Caco-2 (cell line): ENCODE results near the gene ACADVL. TPM values are rescaled to one million over a fixed set of nuclear protein-coding genes. Genes with fewer than 3 reads are reported as not detected.

ENCODE experiments used
- BruUV-seq: library from RNA; stranded (reverse); fragments of 400-500 nt; replicated peaks from 2 replicates; lab custom pipeline; 2021; lab: Mats Ljungman, UMichigan
- CTCF ChIA-PET: fragments of 300-600 bp; sonication (Branson Sonifier 250); formaldehyde crosslinking; loops from one replicate; lab custom pipeline; 2022; ENCODE audit warnings: antibody characterized with exemption; lab: Charles Lee
- POLR2A ChIA-PET: fragments of 300-600 bp; sonication (Branson Sonifier 250); formaldehyde crosslinking; loops from one replicate; lab custom pipeline; 2022; ENCODE audit warnings: antibody characterized with exemption; lab: Charles Lee
- DNase-seq, 2 experiments: peaks; one replicate each; pipeline versions ENCODE4 v3.0.0 to v3.0.0-alpha.2; 2020 to 2022
- H3K27me3 ChIP-seq: replicated peaks from 2 replicates; pipeline ENCODE4 v1.6.0; 2011; ENCODE audit warnings: low read length; ENCODE audit not compliant: control insufficient read depth, insufficient read depth
- H3K36me3 ChIP-seq: 2 replicates; pipeline ENCODE4 v1.5.1; 2011; ENCODE audit warnings: low read length; ENCODE audit not compliant: control insufficient read depth, insufficient read depth
- H3K4me1 ChIP-seq: fragments of 250-450 bp; sonication (Bioruptor Pico); 2 replicates; pipeline ENCODE4 v1.5.1; 2020; ENCODE audit warnings: mild to moderate bottlenecking
- H3K4me3 ChIP-seq: 2 replicates; pipeline ENCODE4 v1.5.1; 2011; ENCODE audit warnings: low read depth, mild to moderate bottlenecking, control low read depth, low read length
- H3K9me3 ChIP-seq: fragments of 250-450 bp; sonication (Bioruptor Pico); 2 replicates; pipeline ENCODE4 v1.5.1; 2020; ENCODE audit warnings: mild to moderate bottlenecking, moderate library complexity
- H3K27ac Mint-ChIP-seq: one replicate; pipeline ENCODE4 v1.8.0; 2022; ENCODE audit warnings: mixed read lengths; ENCODE audit not compliant: unreplicated experiment
- H3K27me3 Mint-ChIP-seq: one replicate; pipeline ENCODE4 v1.8.0; 2022; ENCODE audit warnings: mixed read lengths; ENCODE audit not compliant: insufficient read depth, unreplicated experiment
- H3K36me3 Mint-ChIP-seq: one replicate; pipeline ENCODE4 v1.8.0; 2022; ENCODE audit warnings: mild to moderate bottlenecking, mixed read lengths; ENCODE audit not compliant: insufficient read depth, unreplicated experiment
- H3K4me1 Mint-ChIP-seq: one replicate; pipeline ENCODE4 v1.8.0; 2022; ENCODE audit warnings: low read depth, mixed read lengths; ENCODE audit not compliant: unreplicated experiment
- H3K4me3 Mint-ChIP-seq: one replicate; pipeline ENCODE4 v1.8.0; 2022; ENCODE audit warnings: mild to moderate bottlenecking, moderate library complexity, mixed read lengths; ENCODE audit not compliant: unreplicated experiment
- H3K9me3 Mint-ChIP-seq: one replicate; pipeline ENCODE4 v1.8.0; 2022; ENCODE audit warnings: mixed read lengths; ENCODE audit not compliant: unreplicated experiment
- intact Hi-C: fragments of 100-400 bp; cut with micrococcal nuclease; formaldehyde crosslinking; loops from one replicate; pipeline ENCODE4 v1.10.0; 2022; ENCODE audit not compliant: unreplicated experiment
- total RNA-seq: library from RNA; stranded (reverse); gene quantifications from 2 replicates; pipeline ENCODE4 v1.2.3, GENCODE V29; 2022
- TF ChIP-seq, protein P1 (sequence below), 2 experiments: fragments of 200-600 bp in 1 of 2; IDR thresholded peaks; 1 replicate in 1 of 2; 2 replicates in 1 of 2; pipeline versions ENCODE4 v1.5.1 to v1.8.0; 2011 to 2022; ENCODE audit warnings: antibody characterized with exemption in 1 of 2, control low read depth in 1 of 2, inconsistent platforms in 1 of 2, low read depth in 1 of 2, low read length in 1 of 2, mild to moderate bottlenecking in 1 of 2, moderate library complexity in 1 of 2; ENCODE audit not compliant: insufficient read depth in 1 of 2, severe bottlenecking in 1 of 2, unreplicated experiment in 1 of 2

The ACADVL gene
- total RNA-seq, 1 experiment from 2014 or later, result 133 TPM

DNA sequence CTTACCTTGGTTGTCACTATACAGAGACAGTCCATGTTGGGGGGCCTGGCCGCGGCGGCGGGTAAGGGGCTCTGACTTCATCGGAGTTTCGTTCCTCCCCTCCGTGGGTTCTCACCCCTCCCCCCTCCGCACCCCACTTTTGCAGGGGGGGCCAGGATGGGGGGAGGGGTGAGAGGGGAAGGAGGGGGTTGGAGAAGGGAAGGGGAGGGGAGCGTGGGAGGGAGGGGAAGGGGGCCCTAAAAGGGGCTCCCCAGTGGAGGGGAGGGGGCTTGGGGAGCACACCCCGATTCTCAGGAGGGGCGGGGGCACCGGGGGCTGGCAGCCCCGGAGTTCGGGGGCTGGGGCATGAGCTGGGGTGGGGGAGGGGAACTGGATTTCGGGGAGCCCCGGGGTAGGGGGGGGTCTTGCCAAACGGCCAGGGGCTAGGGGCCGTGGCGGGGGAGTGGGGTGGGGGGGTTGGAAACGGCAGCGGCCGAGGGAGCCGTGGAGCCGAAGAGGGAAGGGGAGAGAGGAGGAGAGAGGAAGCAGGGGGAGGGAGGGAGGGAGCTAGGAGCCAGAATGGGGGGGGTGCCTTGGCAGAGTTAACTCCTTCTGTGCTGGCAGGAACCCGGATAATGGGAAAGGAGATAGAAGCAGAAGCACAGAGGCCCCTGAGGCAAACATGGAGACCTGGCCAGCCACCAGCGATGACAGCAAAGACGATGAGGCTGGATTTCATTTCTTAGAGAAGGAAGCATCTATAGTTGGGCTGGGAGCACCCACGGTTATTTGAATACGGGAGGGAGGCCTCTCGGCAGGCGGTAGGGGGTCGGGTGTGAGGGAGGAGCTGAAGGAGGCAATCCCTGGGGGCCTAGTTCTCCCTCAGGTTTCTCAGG is 2.4 kb upstream of the ACADVL start:
- Mint-ChIP-seq H3K9me3 (no peaks in the 10 kb centered on the region), H3K27me3 (no peaks in the 10 kb centered on the region), H3K4me1 (peaks cover 5% of the 10 kb centered on the region), H3K4me3 (no peak overlapping the region), H3K36me3 (peaks cover 52% of the 10 kb centered on the region), H3K27ac (no peak overlapping the region)
- intact Hi-C loops, result no loop called here
- Histone ChIP-seq H3K36me3 (no peaks in the 10 kb centered on the region), H3K9me3 (no peaks in the 10 kb centered on the region), H3K27me3 (no peaks in the 10 kb centered on the region), H3K4me3 (no peak overlapping the region), H3K4me1 (peaks cover 10% of the 10 kb centered on the region)
- TF ChIP-seq, protein P1, sequence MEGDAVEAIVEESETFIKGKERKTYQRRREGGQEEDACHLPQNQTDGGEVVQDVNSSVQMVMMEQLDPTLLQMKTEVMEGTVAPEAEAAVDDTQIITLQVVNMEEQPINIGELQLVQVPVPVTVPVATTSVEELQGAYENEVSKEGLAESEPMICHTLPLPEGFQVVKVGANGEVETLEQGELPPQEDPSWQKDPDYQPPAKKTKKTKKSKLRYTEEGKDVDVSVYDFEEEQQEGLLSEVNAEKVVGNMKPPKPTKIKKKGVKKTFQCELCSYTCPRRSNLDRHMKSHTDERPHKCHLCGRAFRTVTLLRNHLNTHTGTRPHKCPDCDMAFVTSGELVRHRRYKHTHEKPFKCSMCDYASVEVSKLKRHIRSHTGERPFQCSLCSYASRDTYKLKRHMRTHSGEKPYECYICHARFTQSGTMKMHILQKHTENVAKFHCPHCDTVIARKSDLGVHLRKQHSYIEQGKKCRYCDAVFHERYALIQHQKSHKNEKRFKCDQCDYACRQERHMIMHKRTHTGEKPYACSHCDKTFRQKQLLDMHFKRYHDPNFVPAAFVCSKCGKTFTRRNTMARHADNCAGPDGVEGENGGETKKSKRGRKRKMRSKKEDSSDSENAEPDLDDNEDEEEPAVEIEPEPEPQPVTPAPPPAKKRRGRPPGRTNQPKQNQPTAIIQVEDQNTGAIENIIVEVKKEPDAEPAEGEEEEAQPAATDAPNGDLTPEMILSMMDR (IDR thresholded peaks at IDR 0.05; ENCODE audit: insufficient read depth in 1 of 2, low read depth in 1 of 2, low read length in 1 of 2, severe bottlenecking in 1 of 2, unreplicated experiment in 1 of 2), result no peak
- no TSS peak for BruUV-seq
- no peak for DNase-seq
- ChIA-PET CTCF (no interaction called here), POLR2A (interaction anchor here (0.5 kb wide), 1 partner anchor 130 kb away, joined by 17 read pairs; no protein-coding TSS in a partner anchor)

DNA sequence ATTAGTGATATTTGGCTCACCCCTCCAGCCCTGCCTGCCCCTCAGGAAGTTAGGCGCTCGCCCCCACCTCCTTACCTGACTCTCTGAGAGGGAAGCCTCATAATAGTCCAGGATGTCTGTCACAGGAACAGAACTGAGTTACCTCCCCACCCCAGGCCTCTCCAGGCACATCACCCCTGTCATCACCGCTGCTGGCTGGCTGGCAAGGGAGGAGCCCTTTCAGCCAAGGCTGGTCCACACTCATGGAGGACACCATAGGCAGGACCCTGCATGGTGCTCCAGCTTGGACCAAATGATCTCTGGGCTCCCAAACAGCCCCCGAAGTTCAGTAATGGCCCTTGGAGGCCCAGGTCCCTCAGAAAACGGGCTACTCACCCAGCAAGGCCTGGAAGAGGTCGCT is 1.6 kb upstream of the ACADVL start:
- H3K4me1 Mint-ChIP-seq, result peaks cover 5% of the 10 kb centered on the region
- no peak overlapping the region for H3K27ac Mint-ChIP-seq
- no peak for DNase-seq
- Histone ChIP-seq H3K4me3 (no peak overlapping the region), H3K9me3 (no peaks in the 10 kb centered on the region), H3K4me1 (peaks cover 10% of the 10 kb centered on the region), H3K27me3 (no peaks in the 10 kb centered on the region), H3K36me3 (no peaks in the 10 kb centered on the region)
- TF ChIP-seq, protein P1 (IDR thresholded peaks at IDR 0.05; ENCODE audit: insufficient read depth in 1 of 2, low read depth in 1 of 2, low read length in 1 of 2, severe bottlenecking in 1 of 2, unreplicated experiment in 1 of 2), result no peak
- ChIA-PET CTCF (no interaction called here), POLR2A (no interaction called here)
- no peak overlapping the region for H3K4me3 Mint-ChIP-seq
- H3K9me3 Mint-ChIP-seq, result no peaks in the 10 kb centered on the region
- H3K36me3 Mint-ChIP-seq, result peaks cover 58% of the 10 kb centered on the region
- intact Hi-C loops, result no loop called here
- no peaks in the 10 kb centered on the region for H3K27me3 Mint-ChIP-seq
- BruUV-seq, result no TSS peak

DNA sequence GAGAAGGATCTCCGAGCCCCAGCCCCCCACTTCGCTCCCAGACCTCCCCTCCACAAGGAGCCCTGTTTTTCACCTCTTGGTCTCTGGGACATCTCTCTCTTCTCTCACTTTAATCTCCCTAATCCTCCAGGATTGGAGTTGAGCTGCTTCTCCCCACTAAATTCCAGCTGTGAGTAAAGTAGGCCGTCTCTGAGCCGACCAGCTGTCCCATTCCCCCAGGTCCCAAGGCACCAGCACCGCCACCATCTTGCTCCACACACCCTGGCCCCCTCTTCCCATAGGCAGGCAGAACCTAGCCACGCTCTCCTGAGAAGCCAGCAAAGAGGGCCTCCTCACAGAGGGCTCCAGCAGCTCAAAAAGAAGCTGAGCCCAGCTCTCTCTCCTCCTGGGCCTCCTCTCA is 980 bp upstream of the ACADVL start:
- TF ChIP-seq, protein P1 (IDR thresholded peaks at IDR 0.05; ENCODE audit: insufficient read depth in 1 of 2, low read depth in 1 of 2, low read length in 1 of 2, severe bottlenecking in 1 of 2, unreplicated experiment in 1 of 2), result no peak
- Mint-ChIP-seq H3K4me3 (peak overlapping the region; percentile 77), H3K27ac (no peak overlapping the region), H3K9me3 (no peaks in the 10 kb centered on the region), H3K4me1 (peaks cover 5% of the 10 kb centered on the region), H3K27me3 (no peaks in the 10 kb centered on the region), H3K36me3 (peaks cover 60% of the 10 kb centered on the region)
- no peak overlapping the region for H3K4me3 ChIP-seq
- H3K9me3 ChIP-seq, result no peaks in the 10 kb centered on the region
- no TSS peak for BruUV-seq
- DNase-seq, result no peak
- no peaks in the 10 kb centered on the region for H3K27me3 ChIP-seq
- H3K36me3 ChIP-seq, result no peaks in the 10 kb centered on the region
- intact Hi-C loops, result loop anchor here (1.0 kb wide), 1 partner anchor 27 kb away; no protein-coding TSS in a partner anchor
- peaks cover 10% of the 10 kb centered on the region for H3K4me1 ChIP-seq
- POLR2A ChIA-PET, result interaction anchor here (2.3 kb wide), 1 partner anchor 16 kb away, joined by 6 read pairs; the partner anchor contains the start of gene DVL2
- CTCF ChIA-PET, result no interaction called here
